GM12878 (cell line): ENCODE data around the gene ZNF764. TPM values are rescaled to one million over a fixed set of nuclear protein-coding genes. Genes with fewer than 3 reads are reported as not detected.
A peak's percentile ranks its signal among the peaks of the same experiment; 100 is the strongest.

Source experiments
- ATAC-seq: fragments of 200-7000 bp; cut with Tn5 transposase; 3 replicates; pipeline ENCODE4 v1.9.1; 2020; ENCODE audit warnings: mild to moderate bottlenecking, moderate library complexity
- BruUV-seq: library from RNA; stranded (reverse); fragments of 400-500 nt; replicated peaks from 2 replicates; lab custom pipeline; 2021; lab: Mats Ljungman, UMichigan
- CTCF ChIA-PET: fragments of 300-600 bp; sonication (Branson Sonifier 250); formaldehyde crosslinking; extraction: SDS; loops from one replicate; lab custom pipeline; 2021; ENCODE audit warnings: inconsistent platforms; lab: Yijun Ruan, JAX
- POLR2A ChIA-PET: fragments of 350-600 bp; formaldehyde crosslinking; extraction: SDS; loops from one replicate; lab custom pipeline; 2021; ENCODE audit warnings: inconsistent platforms; lab: Charles Lee
- RAD21 ChIA-PET: fragments of 300-600 bp; sonication (Branson Sonifier 250); formaldehyde crosslinking; loops from one replicate; lab custom pipeline; 2023; ENCODE audit warnings: antibody characterized with exemption; ENCODE audit not compliant: unreplicated experiment; lab: Charles Lee
- SMC1A ChIA-PET: fragments of 300-600 bp; sonication (Branson Sonifier 250); formaldehyde crosslinking; loops from one replicate; lab custom pipeline; 2023; ENCODE audit not compliant: unreplicated experiment, uncharacterized antibody; lab: Charles Lee
- DNase-seq: peaks from one replicate; pipeline ENCODE4 v3.0.0-alpha.2; 2011; ENCODE audit warnings: low read depth, low spot score
- FAIRE-seq: peaks from 3 replicates; lab custom pipeline; 2011; peaks lifted over from hg19 to GRCh38; lab: Jason Lieb, UNC
- H2AFZ ChIP-seq: 2 replicates; pipeline ENCODE4 v1.6.0; 2011; ENCODE audit warnings: low read depth, low read length, control low read depth; ENCODE audit not compliant: control insufficient read depth
- H3K27ac ChIP-seq: 2 replicates; pipeline ENCODE4 v1.5.1; 2011; ENCODE audit warnings: control low read depth; ENCODE audit not compliant: control insufficient read depth, insufficient read depth
- H3K27me3 ChIP-seq, 2 experiments: replicated peaks in 1 of 2; 2 replicates each; pipeline versions ENCODE4 v1.6.0 to v1.6.1; 2011; ENCODE audit warnings: low read length in 1 of 2; ENCODE audit not compliant: control insufficient read depth in 2 of 2, insufficient read depth in 2 of 2
- H3K36me3 ChIP-seq, 2 experiments: 2 replicates each; pipeline ENCODE4 v1.5.1; 2011; ENCODE audit warnings: low read length in 1 of 2; ENCODE audit not compliant: control insufficient read depth in 2 of 2, insufficient read depth in 2 of 2
- H3K4me1 ChIP-seq: 2 replicates; pipeline ENCODE4 v1.6.1; 2011; ENCODE audit warnings: mild to moderate bottlenecking, low read length, moderate library complexity, mixed read lengths; ENCODE audit not compliant: control insufficient read depth, insufficient read depth
- H3K4me2 ChIP-seq: 2 replicates; pipeline ENCODE4 v1.6.0; 2011; ENCODE audit warnings: control low read depth; ENCODE audit not compliant: control insufficient read depth, insufficient read depth
- H3K4me3 ChIP-seq: fragments of 200-600 bp; sonication (generic); 2 replicates; pipeline ENCODE4 v1.5.1; 2016
- H3K79me2 ChIP-seq: 2 replicates; pipeline ENCODE4 v1.6.0; 2011; ENCODE audit warnings: low read length; ENCODE audit not compliant: control insufficient read depth, insufficient read depth
- H3K9ac ChIP-seq: 2 replicates; pipeline ENCODE4 v1.8.0; 2011; ENCODE audit warnings: low read length, control low read depth, mixed read lengths; ENCODE audit not compliant: control insufficient read depth, insufficient read depth
- H3K9me3 ChIP-seq: replicated peaks from 3 replicates; pipeline ENCODE4 v1.5.1; 2011; ENCODE audit warnings: mild to moderate bottlenecking, low read length; ENCODE audit not compliant: control insufficient read depth, insufficient read depth
- H4K20me1 ChIP-seq: 2 replicates; pipeline ENCODE4 v1.6.0; 2011; ENCODE audit not compliant: control insufficient read depth, insufficient read depth
- CBX3 ChIP-seq: fragments of 200-600 bp; sonication (generic); IDR thresholded peaks from 2 replicates; pipeline ENCODE4 v1.6.1; 2016; ENCODE audit warnings: low read depth, borderline replicate concordance
- HCFC1 ChIP-seq: fragments of 150-350 bp; IDR thresholded peaks from 2 replicates; pipeline ENCODE4 v1.6.1; 2014; ENCODE audit warnings: low read length
- HDAC6 ChIP-seq: fragments of 200-600 bp; sonication (generic); IDR thresholded peaks from one replicate; pipeline ENCODE4 v1.8.0; 2017; ENCODE audit warnings: antibody characterized with exemption; ENCODE audit not compliant: unreplicated experiment
- IRF5 ChIP-seq: fragments of 450-650 bp; IDR thresholded peaks from 2 replicates; pipeline ENCODE4 v1.6.1; 2017; ENCODE audit warnings: borderline replicate concordance
- POLR2A ChIP-seq: IDR thresholded peaks from 2 replicates; pipeline ENCODE4 v1.6.1; 2011; ENCODE audit warnings: low read depth, mild to moderate bottlenecking, low read length
- TCF7 ChIP-seq: IDR thresholded peaks from 2 replicates; pipeline ENCODE4 v1.6.1; 2014; ENCODE audit warnings: antibody characterized with exemption, borderline replicate concordance
- ZBED1 ChIP-seq: IDR thresholded peaks from 2 replicates; pipeline ENCODE4 v1.6.1; 2016; ENCODE audit warnings: borderline replicate concordance
- WGBS: methylation state at CpG from one replicate; pipeline ENCODE4 v1.1.6; 2016; ENCODE audit warnings: low lambda C conversion rate; ENCODE audit not compliant: insufficient replicate concordance, insufficient coverage; ENCODE audit errors: missing lambda C conversion rate; 5-methylcytosine and 5-hydroxymethylcytosine counted together
- in situ Hi-C: fragments of 300-500 bp; cut with MboI; formaldehyde crosslinking; loops from 9 replicates; pipeline ENCODE4 v1.14.3; 2018; ENCODE audit warnings: mixed read lengths
- intact Hi-C: fragments of 100-400 bp; cut with micrococcal nuclease; formaldehyde crosslinking; loops from one replicate; pipeline ENCODE4 v1.14.2; 2022; ENCODE audit not compliant: unreplicated experiment
- polyA plus RNA-seq, 11 experiments: library from polyadenylated mRNA; depleted of rRNA in 4 of 11; unstranded in 6 of 11; stranded (reverse) in 5 of 11; fragments of >200 nt; fragmentation: Nextera tagmentation in 4 of 11; fragmentation: Illumina TruSeq in 1 of 11; extraction: Ambion mirVana in 4 of 11; extraction: Trizol in 1 of 11; gene quantifications; 1 replicate in 1 of 11; 2 replicates in 10 of 11; pipeline versions ENCODE4 v1.2.1 to v1.2.3, GENCODE V29; 2011 to 2016; ENCODE audit warnings: inconsistent platforms in 2 of 11, missing spikeins in 2 of 11, low read depth in 1 of 11
- total RNA-seq, 4 experiments: library from RNA; depleted of rRNA in 3 of 4; stranded (reverse); fragments of >200 nt in 3 of 4; fragmentation: Illumina TruSeq in 1 of 4; extraction: Trizol in 1 of 4; gene quantifications; 2 replicates each; pipeline versions ENCODE4 v1.2.1 to v1.2.3, GENCODE V29; 2013 to 2021

Gene ZNF764
- total and polyA plus RNA-seq, 10 of the 15 experiments (the other 5 are each of a cell fraction or from before 2014, with no cell fraction given), result 0.61 to 11.9 (median 3.8) TPM

GRCh38 chr16:30605158-30605557 lies 47.0 kb upstream of the ZNF764 start (continued):
- TF ChIP-seq IRF5 (no peak), HDAC6 (no peak)

GRCh38 chr16:30604316-30604947 lies 46.3 kb upstream of the ZNF764 start:
- Histone ChIP-seq H3K4me1 (peaks cover 4% of the 10 kb centered on the region), H3K4me2 (no peak overlapping the region), H3K9me3 (no peaks in the 10 kb centered on the region), H3K9ac (no peak overlapping the region), H4K20me1 (no peaks in the 10 kb centered on the region), H3K36me3 (peaks cover 11 to 14% of the 10 kb centered on the region in 2 experiments; a peak in 3 of 4 replicates), H3K27ac (no peak overlapping the region), H3K79me2 (peaks cover 8% of the 10 kb centered on the region)
- no peak for ATAC-seq
- intact Hi-C loops, result no loop called here
- ChIA-PET CTCF (interaction anchor here (0.8 to 2.3 kb wide), 2 partner anchors 11 to 26 kb away, joined by 3 to 9 read pairs; no protein-coding TSS in a partner anchor), RAD21 (no interaction called here)
- FAIRE-seq, result no peak
- 94% methylated on average over 48 of the region's 49 CpGs for WGBS
- DNase-seq, result no peak
- TF ChIP-seq HCFC1 (no peak), CBX3 (no peak), TCF7 (no peak), ZBED1 (no peak), POLR2A (peak; percentile 38; the same call in 1 of the 2 replicates)
- TF ChIP-seq, all 136 proteins: peak for 1
- Histone ChIP-seq H3K4me3 (no peak overlapping the region), H2AFZ (no peak overlapping the region), H3K27me3 (no peaks in the 10 kb centered on the region)
- ChIA-PET SMC1A (no interaction called here), POLR2A (interaction anchor here (0.6 kb wide), 1 partner anchor 307 kb away, joined by 3 read pairs; no protein-coding TSS in a partner anchor)
- in situ Hi-C loops, result no loop called here
- no TSS peak for BruUV-seq
